ENCODE results near the gene CDT1.

CDT1 gene

DNA sequence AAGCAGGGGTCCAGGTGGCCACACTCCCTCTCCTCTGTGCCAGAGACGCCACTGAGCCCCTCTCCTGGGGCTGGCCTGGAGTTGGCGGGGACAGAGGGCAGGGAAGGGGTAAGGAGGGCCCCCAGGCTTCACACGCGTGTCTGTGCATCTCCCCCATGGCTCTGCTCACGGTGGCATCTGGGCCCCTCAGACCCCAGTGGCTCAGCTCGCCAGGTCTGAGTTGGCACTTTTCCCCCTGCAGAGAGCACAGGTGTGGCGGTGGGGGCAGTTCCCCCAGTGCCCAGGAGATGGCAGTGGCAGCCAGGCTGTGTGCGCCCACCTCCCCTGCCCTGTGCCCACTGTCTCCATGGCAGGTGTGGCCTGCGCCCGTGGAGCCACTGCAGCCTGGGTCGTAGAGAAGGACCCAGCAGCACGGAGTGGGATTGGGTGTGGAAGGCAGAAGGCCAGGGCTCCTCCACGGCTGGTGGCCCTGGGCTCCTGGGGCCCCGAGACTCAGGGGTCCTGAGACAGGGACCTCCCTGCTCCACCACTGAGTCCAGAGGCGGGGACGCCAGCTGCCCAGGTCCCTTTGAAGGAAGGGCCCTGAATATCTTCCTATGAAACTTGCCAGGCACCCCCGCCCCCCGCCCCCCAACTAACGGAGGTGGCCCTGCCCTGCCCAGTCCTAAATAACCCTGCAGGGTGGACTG is 12.5 kb downstream of the CDT1 start:
- ChIA-PET POLR2A (no interaction called here), CTCF (interaction anchor here (0.9 to 6.7 kb wide), 8 partner anchors 11 to 397 kb away, joined by 3 to 37 read pairs (median 4); partner anchors contain the start of genes GALNS and TRAPPC2L)
- TF ChIP-seq, protein P1, sequence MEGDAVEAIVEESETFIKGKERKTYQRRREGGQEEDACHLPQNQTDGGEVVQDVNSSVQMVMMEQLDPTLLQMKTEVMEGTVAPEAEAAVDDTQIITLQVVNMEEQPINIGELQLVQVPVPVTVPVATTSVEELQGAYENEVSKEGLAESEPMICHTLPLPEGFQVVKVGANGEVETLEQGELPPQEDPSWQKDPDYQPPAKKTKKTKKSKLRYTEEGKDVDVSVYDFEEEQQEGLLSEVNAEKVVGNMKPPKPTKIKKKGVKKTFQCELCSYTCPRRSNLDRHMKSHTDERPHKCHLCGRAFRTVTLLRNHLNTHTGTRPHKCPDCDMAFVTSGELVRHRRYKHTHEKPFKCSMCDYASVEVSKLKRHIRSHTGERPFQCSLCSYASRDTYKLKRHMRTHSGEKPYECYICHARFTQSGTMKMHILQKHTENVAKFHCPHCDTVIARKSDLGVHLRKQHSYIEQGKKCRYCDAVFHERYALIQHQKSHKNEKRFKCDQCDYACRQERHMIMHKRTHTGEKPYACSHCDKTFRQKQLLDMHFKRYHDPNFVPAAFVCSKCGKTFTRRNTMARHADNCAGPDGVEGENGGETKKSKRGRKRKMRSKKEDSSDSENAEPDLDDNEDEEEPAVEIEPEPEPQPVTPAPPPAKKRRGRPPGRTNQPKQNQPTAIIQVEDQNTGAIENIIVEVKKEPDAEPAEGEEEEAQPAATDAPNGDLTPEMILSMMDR (IDR thresholded peaks at IDR 0.05; ENCODE audit: control extremely low read depth, extremely low read depth, low read depth, missing control alignments): peak; percentile 81
- peak; percentile 64 for DNase-seq (ENCODE audit: extremely low spot score)

DNA sequence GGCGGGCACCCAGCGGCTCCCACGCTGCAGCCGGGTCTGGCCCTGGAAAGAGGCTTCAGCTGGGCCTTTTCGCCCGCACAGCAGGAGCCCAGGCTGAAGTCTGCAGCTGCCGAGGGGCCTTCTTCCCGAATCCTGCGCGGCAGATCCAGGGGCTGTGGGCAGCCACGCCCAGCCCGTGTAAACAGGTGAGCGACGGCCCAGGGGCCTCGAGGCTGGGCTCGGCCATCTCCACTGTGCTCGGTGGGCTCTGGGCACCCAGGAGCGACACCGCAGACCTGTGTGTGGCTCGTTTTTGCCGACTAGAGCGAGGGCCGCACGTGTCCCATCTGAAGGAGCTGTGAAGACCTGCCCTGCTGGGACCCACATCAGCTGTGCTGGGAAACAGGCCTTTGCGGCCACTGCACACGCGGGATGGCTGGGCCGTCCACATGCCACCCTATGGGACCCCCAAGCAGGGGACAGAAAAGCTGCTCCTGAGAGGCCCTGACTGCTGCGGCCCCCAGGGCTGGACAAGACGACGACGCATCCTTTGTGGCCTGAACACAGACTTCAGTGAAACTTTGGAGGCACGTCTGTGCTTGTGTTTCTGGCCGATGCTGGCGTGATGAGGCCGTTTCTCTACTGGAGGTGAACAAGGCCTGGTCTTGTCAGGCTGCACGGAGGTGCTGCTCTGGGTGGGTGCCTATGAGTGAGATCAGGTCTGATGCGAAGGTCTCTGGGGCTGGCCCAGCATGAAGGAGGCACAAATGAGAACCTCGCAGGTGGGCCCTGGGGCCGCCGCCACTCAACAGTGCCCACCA is 13.3 kb downstream of the CDT1 start:
- CTCF ChIA-PET: interaction anchor here (0.8 to 3.0 kb wide), 8 partner anchors 12 to 399 kb away, joined by 3 to 16 read pairs (median 3); no protein-coding TSS in a partner anchor
- no peak for DNase-seq (ENCODE audit: extremely low spot score)
- POLR2A ChIA-PET: no interaction called here
- TF ChIP-seq, protein P1 (IDR thresholded peaks at IDR 0.05; ENCODE audit: control extremely low read depth, extremely low read depth, low read depth, missing control alignments): no peak

DNA sequence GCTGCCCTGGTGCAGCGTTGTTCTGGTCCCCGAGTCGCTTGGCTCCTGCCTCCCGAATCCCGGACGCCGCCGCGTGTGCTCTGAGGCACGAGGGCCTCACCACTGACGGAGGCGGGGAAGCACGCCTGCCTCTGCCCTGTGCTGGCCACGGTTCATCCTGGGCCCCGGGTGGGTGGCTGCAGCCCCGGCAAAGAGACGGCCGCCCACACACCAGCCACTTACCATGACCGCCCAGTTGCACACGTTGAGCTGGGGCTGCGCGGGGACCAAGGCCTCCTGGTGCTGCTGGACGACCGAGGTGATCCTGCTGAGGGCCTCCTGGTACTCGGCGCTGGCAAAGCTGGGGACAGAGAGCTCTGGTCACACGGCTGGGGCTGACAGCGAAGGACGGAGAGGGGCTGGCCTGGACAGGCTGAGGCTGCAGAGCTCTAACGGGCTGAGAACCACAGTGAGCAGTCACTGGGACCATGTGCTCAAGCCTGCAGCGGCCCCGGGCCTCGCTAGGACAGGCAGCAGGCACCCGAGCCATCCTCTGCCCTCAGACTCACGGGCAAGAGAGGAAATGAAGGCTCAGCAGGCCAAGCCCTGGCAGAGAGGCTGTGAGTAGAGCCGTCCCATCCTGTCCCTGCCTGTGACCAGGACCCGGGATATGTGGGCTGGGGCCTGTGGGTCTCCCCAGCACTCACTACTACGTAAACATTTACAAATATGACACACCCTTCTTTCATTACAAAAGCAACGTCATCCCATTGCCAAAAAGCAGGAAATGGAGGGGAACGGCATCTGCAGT is 14.4 kb downstream of the CDT1 start:
- POLR2A ChIA-PET: no interaction called here
- DNase-seq (ENCODE audit: extremely low spot score): no peak

DNA sequence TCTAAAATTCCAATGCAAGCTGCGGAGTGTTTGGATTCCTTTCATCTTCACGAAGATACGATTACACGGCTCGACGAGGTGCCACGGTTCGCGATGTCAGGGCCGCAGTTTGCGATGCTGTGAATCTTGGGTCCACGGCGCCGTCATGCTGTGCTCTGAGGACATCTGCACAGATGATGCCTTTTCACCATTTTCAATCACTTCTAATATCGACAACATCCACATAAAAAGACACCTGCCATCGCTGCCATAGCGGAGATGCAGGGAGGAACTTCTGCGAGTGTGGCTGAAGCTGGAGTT is 14.9 kb downstream of the CDT1 start:
- POLR2A ChIA-PET: no interaction called here
- no peak for DNase-seq (ENCODE audit: extremely low spot score)
- CTCF ChIA-PET: interaction anchor here (0.7 to 3.0 kb wide), 3 partner anchors 13 to 349 kb away, joined by 3 to 16 read pairs (median 3); no protein-coding TSS in a partner anchor
- TF ChIP-seq, protein P1 (IDR thresholded peaks at IDR 0.05; ENCODE audit: control extremely low read depth, extremely low read depth, low read depth, missing control alignments): no peak

More for the DNA sequence above, 14.4 kb downstream of the CDT1 start:
- CTCF ChIA-PET: interaction anchor here (0.7 to 3.0 kb wide), 9 partner anchors 12 to 398 kb away, joined by 3 to 16 read pairs (median 3); no protein-coding TSS in a partner anchor
- TF ChIP-seq, protein P1 (IDR thresholded peaks at IDR 0.05; ENCODE audit: control extremely low read depth, extremely low read depth, low read depth, missing control alignments): no peak

DNA sequence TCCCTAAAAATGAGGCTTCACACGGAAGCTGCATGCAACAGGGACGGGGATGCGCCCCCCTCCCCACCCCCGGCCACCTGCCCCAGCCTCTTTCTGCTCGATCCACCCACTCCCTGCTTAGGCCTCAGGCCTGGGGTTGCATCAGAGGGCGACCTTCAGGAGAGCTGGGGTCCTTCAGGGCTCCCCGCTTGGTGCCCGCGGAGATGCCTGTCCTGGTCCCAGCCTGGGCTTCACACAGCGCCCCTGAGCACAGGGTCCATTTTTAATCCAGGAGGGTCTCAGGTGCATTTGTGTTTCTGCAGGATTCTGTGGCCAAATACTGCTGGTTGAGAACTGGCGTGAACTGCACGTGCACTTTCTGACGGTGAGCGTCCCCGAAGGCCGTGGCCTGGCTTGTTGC is 15.5 kb downstream of the CDT1 start:
- TF ChIP-seq, protein P1 (IDR thresholded peaks at IDR 0.05; ENCODE audit: control extremely low read depth, extremely low read depth, low read depth, missing control alignments): no peak
- ChIA-PET CTCF (interaction anchor here (1.0 to 3.0 kb wide), 4 partner anchors 10 to 348 kb away, joined by 3 to 16 read pairs (median 4); partner anchors contain the start of genes GALNS and TRAPPC2L), POLR2A (no interaction called here)
- no peak for DNase-seq (ENCODE audit: extremely low spot score)

Measured in GM10248 (cell line).